Activated CD4-positive, CD25-positive, alpha-beta regulatory T cell treated with anti-CD3 and anti-CD28 coated beads, Interleukin-2, amount 50 U/mL, for 24 hours (primary cell): Measurements from ENCODE around the gene UNC13C.
A peak's percentile ranks its signal among the peaks of the same experiment; 100 is the strongest.

ENCODE experiments used
- ATAC-seq, 2 donors: fragments of 150-1000 bp; cut with Tn5 transposase; one replicate each; pipeline ENCODE4 v1.10.0; 2021; ENCODE audit warnings: mild to moderate bottlenecking in 1 of 2, moderate library complexity in 1 of 2

UNC13C gene

DNA sequence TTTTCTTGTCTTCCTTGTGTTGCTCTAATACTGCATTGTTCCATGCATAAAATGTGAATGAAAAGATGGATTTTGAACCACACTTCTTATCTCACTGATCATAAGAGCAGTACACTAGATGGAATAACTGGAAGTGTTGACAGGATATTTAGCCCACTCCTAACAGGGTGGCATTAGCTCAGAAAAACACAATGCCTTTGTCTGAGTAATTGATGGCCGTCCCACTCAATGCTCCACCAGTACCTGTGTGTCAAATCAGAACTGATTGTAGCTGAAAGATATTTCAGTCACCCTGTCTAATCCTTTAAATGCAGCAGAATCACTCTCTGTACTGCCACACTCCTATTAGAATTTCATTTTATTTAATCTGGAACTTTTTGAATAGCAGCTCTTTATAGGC is 526.5 kb downstream of the UNC13C start:
- ATAC-seq: no peak

DNA sequence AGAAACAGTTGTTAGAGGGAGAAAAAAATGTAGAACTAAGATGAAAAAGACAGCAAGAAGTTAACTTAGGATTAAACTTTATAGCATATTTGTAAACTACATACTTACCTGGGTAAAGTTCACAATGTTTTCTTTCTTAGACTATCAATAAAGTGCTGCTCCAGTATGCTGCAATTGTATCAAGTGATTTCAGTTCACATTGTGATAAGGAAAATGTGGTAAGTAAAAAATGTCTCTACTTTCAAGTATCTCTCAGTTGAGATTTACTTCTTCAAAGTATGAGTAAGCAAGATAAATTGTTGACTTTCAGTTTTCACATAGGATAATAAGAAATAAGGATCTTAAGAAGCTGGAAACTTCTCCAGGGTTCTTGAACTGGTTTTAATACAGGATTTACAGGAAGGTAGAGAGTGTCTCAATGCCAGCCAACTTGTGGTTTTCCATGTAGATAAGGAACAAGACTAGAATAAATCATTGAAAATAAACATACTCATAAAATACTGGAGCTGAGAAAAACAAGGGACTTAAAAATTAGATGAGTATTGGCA is 528.8 kb downstream of the UNC13C start:
- no peak for ATAC-seq

DNA sequence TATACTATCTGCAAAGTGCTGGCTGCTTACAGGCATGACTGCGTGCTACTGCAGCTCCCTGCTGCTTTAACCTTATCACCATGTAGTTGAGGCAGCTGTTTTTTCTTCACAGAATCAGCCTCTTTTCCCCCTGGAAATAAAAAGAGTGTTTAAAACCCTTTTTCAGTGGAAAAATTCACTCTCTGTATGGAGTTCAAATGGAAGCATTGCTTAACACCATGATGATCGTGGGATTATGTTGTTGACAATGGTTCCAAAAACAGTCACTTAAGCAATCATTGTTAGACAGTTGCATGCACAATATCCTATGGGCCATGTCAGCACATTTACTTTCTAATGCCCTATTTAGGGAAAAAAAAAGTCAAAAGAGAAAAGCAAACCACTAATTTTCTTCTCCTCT is 536.4 kb downstream of the UNC13C start:
- no peak for ATAC-seq

DNA sequence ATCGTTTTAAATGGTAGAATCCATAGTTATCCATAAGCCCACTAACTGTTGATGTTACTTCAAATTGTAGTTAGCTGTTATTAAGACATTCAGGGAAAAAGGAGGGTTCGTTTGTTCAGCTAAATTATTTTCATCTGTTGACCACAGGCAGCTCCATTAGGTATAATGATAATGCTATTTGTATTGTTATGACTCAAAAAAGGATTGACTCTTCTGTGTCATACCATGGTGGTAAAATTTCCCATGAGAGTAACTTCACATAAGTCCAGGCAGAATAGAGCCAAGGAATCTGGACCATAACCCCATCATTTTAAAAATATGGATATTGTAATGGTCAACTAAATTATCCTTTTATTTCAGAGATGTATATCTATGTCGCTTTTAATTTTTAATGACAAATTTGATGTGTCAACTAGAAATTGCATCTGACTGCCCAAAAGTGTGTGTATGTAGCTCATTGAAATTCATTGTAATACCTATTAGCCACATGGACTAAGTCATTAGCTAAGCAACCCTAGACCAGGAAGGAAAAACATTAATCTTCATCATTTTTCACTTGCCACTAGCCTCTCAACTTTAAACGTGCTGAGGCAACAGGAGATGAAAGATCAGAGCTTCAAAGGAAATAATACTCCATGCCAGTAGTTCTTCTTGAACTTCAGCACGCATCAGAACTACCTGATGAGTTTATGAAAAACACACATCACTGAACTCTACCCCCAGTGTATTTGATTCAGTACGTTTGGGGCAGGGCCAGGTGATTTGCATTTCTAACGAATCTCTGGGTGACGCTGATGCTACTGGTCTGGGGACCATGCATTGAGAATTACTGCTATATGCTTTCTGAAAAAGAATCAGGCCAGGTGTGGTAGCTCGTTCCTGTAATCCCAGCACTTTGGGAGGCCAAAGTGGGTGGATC is 537.7 kb downstream of the UNC13C start:
- no peak for ATAC-seq

DNA sequence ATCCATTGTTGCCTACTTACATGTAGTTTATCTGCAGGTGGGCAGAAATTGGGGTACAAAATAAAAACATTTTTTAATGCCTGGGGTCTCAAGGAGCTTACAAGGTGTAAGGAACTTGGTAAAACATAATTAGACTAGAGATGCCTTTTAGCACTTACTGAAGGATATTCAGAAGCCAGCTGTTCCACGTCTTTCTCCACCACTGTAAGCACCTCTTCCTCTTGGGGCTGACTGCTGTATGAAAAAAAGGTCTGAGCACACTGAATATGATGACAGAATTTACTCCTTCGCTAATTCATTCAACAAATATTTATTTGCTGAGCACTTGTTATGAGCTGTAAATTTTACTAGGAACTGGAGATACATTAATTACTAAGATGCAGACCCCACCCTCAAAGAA is 539.1 kb downstream of the UNC13C start:
- no peak for ATAC-seq

GRCh38 chr15:54518156-54518882 is 540.1 kb downstream of the UNC13C start:
- no peak for ATAC-seq

DNA sequence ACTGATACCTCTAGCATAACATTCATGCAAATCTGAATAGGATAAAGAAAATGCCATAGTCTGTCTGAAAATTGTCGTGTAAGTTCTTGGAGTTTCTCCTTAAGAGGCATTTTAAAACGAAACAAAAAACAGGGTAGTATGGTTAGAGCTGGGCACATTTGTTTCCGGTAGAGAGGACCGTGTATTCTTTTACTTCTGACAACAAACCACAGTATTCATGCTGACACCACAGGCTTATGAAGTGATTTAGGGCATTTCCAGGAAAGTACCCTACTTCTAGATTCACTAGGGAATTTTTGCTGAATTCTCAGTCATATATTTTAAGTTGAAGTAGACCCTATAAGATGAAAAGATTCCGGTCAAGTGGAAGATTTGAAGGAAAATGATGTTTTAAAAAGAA is 541.3 kb downstream of the UNC13C start:
- peak in 1 of 2 donors; percentile 30 for ATAC-seq

GRCh38 chr15:54520616-54521015 is 542.4 kb downstream of the UNC13C start:
- no peak for ATAC-seq

- no peak for ATAC-seq
Observed at GRCh38 chr15:54521206-54521605, 543.0 kb downstream of the UNC13C start.

GRCh38 chr15:54528021-54528420 is 549.8 kb downstream of the UNC13C start:
- no peak for ATAC-seq

- no peak for ATAC-seq
Observed at GRCh38 chr15:54540721-54541120, 562.5 kb downstream of the UNC13C start.

DNA sequence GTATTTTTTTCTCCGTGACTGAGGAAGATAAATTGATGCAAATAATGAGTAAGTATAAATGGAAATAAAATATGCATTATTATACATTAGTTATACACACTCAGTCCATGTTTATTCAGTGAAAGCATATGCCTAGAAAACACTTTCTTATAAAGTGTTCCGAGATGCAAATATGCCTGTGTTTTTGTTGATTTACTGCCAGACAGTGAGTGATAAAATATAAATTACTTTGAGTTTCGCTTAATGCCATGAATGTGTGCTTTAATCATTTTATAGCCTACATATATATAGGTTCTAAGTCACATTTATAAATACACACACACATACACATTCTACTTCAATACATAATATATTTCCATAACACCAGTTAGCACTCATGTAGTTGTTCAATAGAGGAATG is 569.2 kb downstream of the UNC13C start:
- ATAC-seq: no peak

DNA sequence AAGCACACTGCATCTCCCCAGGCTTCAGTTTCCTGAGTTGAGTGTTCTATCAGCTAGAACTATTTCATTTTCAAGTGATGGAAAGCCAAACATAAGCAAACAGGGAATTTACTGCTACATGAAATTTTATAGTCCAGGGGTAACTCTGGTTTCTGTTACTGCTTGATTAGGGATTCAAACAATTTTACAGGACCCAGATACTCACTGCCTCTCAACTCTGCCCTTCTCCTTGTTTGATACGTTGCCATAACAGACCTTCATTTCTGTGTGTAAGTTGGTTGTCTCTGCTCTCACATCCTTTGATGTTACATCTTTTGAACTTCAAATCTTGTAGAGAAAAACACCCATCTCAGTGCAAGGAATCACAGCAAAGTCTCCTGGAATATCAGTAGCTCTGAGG is 572.7 kb downstream of the UNC13C start:
- no peak for ATAC-seq

- ATAC-seq: no peak
Observed at GRCh38 chr15:54556231-54556630, 578.0 kb downstream of the UNC13C start.

GRCh38 chr15:54559405-54560069 is 581.3 kb downstream of the UNC13C start:
- no peak for ATAC-seq

GRCh38 chr15:54560417-54560816 is 582.2 kb downstream of the UNC13C start:
- ATAC-seq: no peak

GRCh38 chr15:54564166-54564565 is 585.9 kb downstream of the UNC13C start:
- no peak for ATAC-seq

DNA sequence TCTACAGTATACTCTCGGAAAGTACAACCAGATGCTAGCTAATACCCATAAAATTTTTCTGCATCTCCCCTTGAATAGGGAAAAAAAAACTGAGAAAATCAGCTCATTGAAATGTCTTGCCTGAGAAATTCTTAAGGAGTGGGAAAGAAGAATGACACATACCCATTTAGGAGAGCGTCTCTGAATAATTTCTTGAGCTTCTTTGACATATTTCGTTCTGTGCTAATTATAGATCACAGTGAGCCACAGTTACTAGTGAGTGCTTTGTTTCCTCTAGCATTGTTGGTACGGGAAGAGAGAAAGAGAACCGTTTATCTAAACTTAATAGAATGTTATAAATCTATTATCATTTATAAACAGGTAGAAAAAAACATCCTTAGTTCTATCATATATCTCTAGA is 588.4 kb downstream of the UNC13C start:
- no peak for ATAC-seq

DNA sequence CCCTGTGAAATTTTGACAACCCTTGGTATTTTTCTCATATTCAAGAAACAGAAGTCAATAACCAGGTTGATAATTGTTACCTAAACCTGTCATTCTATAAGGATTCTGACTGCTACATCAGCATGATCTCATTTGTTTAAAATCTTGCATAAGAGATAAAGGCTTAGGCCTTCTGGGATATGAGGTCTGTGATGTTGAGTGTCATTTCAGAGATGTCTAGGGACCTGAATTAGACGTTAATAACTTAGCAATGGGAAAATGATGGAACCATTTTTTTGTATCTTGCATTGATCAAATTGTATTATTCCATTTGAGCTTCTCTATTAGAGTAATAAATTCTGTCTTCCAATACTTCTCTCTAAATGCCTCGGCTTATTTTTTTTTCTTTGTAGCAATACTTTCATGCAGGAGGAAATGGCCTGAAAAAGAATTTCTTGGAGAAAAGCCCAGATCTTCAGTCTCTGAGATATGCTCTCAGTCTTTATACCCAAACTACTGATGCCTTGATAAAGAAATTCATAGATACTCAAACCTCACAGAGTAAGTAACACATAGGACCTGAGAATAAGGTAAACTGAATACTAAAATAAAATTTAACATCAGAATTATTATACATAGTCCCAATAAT is 589.3 kb downstream of the UNC13C start:
- no peak for ATAC-seq

DNA sequence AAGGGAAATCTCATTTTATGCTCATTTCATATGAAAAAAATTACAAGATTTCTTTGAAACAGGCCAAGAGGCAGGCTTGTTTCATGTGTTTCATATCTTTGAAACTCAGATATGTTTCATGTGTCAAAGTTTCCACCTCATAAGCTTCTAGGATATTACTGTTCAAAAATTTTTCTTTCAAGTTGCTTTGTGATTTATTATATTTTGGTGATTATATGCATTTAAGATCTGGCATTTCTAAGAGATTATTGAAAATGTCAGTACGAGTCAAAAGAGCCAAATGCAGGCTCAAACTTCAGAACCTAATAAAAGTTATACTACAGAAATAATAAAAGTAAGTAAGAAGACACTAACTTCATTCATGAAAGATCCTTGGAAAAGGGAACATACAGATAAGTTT is 590.1 kb downstream of the UNC13C start:
- no peak for ATAC-seq

GRCh38 chr15:54571576-54571975 is 593.3 kb downstream of the UNC13C start:
- ATAC-seq: no peak

DNA sequence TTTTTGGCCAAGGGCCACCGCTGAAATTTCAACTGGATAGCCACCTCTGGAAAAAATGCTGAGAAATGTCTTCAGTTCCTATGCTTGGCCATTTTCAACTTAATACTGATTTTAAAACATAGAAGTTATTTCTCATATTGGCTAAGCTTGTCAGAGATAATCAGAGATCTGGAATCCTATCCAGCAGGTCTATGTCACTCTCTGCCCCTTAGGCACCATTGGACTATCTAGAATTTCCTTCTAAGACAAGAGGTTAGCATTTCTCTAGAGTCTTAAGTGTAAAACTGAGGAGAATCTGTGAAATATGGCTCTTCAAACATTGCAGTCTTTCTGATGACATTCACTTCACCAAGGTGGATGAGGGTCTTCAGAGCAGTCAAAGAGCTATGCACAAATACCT is 597.3 kb downstream of the UNC13C start:
- ATAC-seq: no peak
